Activated CD8-positive, alpha-beta memory T cell treated with anti-CD3 and anti-CD28 coated beads, Interleukin-2, amount 50 U/mL, for 24 hours (primary cell): ENCODE data around the gene FOXO3.
"Not testable (repeated sequence)": the region's sequence is repeated elsewhere in the genome, so short reads cannot be mapped to it uniquely, and the experiment has no call there.

Experiments
- DNase-seq: peaks from one replicate; pipeline ENCODE4 v3.0.0-alpha.2; 2020; ENCODE audit errors: extremely low read depth

The FOXO3 gene

GRCh38 chr6:108683976-108684375, 123.3 kb downstream of the FOXO3 start:
- DNase-seq = not testable (repeated sequence)

DNA sequence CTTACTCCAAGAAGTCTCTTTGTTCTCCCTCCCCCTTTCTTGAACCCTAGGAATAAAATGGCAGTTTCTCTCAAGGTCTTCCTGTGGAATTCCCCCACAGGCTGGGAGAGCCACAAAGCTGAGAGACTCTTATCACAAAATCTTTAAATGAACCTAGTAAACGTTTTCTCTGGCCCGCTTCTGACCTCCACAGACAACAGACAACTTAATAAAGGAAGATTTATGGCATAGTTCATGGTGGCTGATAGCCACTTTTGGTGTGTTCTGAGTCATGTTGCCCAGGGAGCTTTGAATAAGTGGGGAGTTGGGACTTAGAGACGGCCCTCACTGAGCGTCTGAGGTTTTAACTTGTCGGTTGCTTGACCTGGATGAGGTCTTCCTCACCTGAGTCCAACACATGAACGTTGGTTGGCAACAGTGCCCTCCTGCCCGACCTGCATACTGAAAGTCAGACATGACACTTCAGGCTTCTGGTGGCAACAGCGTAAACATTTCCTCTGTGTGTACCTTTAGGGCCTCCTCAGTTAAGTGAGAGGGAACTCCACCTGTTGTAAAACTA, 124.1 kb downstream of the FOXO3 start:
- no peak for DNase-seq

DNA sequence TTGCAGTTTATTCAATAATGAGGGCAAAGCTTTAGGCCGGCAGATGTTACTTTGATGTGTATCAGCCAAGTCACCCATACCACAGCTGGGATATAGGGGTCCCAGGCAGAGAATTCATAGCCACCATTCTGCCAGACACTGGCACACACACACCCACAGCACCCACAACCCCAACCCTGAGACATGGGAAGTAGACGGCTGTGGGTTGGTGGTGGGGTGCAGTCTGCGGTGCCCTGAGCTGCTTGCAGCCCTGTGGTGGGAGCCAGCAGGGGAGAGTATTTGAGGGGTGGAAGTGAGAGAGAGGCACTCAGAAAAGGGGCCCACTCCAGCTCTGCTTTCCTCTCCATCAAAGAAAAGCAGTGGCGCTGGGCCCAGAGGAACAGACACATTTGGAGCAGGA, 125.3 kb downstream of the FOXO3 start:
- no peak for DNase-seq

- DNase-seq = no peak
These were observed 126.2 kb downstream of the FOXO3 start for GRCh38 chr6:108686896-108687295.

GRCh38 chr6:108687921-108688320, 127.2 kb downstream of the FOXO3 start:
- no peak for DNase-seq

- DNase-seq = no peak
These were observed 128.8 kb downstream of the FOXO3 start for GRCh38 chr6:108689272-108690161.

- no peak for DNase-seq
These were observed 129.8 kb downstream of the FOXO3 start for GRCh38 chr6:108690326-108691049.

GRCh38 chr6:108693430-108694154, 132.9 kb downstream of the FOXO3 start:
- DNase-seq = no peak

- DNase-seq = no peak
These were observed 134.1 kb downstream of the FOXO3 start for GRCh38 chr6:108694816-108695215.

DNA sequence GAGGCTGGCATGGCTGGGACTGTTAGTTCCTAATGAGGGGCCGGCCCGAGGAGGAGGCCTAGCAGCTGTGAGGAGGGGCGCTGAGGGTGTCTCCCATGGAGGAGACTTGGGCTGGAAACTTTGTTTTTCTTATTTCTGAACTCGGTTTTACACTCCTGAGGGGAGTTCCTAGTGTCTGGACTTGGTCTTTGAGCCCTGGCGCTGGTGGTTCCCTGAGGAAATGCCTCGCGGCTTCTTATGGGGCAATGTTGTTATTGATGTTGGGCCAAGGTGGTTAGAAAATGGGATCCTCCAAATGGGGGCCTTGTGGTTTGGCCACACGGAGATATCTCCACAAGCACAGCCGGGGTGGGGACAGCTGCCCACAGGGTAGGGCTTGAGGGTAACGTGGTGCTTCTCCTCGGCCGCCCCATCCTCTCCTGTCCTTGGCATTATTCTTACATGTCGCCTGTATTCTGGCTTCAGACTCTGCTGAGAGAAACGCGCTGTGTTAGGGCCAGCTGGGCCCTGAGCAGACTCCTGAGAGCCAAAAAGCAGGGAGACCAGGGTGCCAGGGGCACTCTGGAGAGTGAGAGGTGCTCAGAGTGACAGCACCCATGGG, 136.9 kb downstream of the FOXO3 start:
- DNase-seq = no peak

- DNase-seq = no peak
These were observed 138.0 kb downstream of the FOXO3 start for GRCh38 chr6:108698593-108699289.

DNA sequence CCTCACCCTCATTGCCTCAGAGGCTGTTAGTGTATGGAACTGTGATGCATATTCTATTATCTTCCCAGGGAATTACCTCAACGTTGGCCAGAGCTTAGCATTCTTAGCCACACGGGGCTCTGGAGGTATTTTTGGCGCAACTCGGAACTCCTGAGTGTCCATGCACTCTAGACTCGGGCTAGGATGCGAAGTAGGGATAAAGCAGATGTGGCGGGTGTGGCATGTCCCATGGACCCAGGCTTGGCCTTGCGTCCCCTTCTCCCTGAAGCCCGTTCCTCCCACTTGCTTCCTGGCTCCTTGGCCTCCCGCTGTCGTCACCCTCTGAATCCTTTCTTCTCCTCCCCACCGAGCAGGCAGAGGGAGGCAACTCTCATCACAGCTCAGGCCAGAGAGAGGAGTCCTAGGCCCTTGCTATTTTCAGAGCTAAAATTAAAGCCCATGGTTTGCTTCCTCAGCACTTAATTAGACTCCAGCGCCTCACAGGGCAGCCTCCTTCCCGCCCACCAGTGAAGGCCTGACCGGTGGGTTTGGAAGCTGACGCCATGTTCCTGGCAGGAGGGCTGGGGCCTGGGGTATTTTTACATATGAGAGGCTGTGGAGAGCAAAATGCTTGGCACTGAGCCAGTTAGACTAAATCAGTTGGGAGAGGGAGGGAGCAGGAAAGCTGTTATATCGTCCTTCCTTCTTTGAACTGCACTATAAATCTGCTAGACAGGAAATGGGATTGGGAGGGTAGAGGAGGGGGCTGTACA, 138.7 kb downstream of the FOXO3 start:
- DNase-seq = no peak

DNA sequence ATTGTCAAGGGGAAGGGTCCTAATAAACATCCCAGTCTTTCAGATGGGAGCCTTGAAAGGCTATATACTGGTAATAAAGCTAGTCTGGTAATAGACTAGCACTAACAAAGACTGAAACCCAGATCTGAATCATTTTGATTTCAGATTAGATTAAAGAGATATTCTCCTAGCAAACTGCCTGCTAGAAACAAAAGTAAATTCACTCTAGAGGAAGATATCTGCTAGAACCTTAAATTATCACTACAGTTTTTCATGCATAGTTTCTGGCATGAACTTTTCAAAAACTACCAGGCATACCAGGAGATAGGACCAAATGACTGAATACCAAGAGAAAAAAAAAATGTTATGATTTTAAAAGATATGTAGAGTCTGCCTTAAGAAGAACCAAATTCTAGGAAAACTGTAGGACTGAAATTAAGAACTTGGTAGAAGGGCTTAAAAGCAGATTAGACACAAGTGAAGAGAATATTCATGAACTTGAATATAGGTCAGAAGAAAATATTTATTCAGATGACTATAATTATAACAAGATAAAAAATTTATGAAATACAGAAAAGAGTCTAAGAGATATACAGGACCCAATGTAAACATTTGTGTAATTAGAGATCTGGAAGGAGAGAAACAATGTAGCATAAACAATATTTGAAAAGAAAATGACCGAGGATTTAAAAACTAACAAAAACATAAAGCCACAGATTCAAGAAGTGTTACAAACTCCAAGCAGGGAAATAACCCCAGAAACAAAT, 141.6 kb downstream of the FOXO3 start:
- no peak for DNase-seq

DNA sequence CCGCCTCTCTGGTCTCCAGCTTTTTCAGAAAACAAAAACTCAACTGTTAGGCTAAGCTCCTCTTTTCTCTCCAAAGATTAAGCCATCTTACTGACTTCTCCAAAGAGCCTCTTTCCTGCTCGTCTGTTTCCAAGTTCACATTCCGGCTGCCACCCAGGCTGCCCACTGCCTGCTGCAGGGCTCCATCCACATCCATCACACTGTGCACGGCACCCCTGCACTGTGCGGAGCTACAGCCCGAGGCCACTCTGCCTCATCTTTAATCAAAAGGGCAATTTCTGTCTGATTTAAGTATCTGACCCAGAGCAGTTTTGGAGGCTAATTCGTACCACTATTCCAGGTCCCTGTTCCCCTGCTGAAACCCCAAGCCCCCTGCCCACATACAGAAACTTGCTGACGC, 145.9 kb downstream of the FOXO3 start:
- no peak for DNase-seq

DNA sequence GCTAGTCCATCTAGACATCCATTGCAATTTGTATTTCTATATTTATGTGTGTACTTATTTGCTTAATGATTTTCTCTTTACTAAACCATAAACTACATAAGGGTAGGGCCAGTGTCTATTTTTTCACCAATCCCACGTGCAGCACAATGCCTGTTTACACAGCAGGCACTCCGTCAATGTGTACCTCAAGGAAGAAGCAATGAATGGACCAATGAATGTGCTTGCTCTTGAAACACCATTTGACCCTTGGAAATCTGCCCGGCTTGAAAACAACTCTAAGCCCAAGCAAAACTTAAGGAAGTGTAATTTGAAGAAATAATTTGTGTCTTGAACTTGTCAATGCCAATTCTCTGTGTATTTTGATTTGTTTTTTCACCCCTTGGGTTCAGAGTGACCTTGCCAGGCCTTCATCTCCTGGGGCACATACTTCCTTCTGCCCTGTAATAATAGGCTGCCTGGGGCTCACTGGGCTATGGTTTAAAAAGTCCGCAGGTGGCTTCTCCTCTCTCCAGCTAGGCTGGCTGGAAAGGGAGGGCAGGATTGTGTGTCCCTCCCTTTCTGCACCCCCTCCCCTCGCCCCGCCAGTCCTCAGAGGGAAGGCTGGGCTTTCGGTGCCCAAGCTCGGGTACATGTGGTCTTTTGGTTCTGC, 146.7 kb downstream of the FOXO3 start:
- no peak for DNase-seq

- DNase-seq = no peak
These were observed 149.3 kb downstream of the FOXO3 start for GRCh38 chr6:108710030-108710429.

DNA sequence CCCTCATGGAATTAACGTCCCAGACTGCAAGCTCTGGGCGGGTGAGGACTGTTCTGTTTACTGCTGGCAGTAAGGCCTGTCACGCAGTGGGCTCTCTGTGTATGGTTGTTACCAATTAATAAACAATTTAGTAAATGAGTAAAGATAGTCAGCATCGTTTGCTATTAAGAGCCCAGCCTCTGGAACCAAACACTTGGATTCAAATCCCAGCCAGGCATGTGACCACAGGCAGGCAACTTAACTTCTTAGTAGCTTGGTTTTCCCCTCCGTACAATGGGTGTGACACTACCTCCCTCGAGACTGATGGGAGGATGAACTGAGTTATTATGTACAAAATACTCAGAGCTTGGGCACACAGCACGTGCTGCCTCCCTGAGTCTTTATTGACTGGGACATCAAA, 149.8 kb downstream of the FOXO3 start:
- DNase-seq = no peak

GRCh38 chr6:108711071-108711470, 150.4 kb downstream of the FOXO3 start:
- no peak for DNase-seq

- no peak for DNase-seq
These were observed 151.1 kb downstream of the FOXO3 start for GRCh38 chr6:108711826-108712225.
